Activated effector memory CD4-positive, alpha-beta T cell treated with anti-CD3 and anti-CD28 coated beads, Interleukin-2, amount 50 U/mL, for 16 hours (primary cell): ENCODE results near the gene FOXK2.
"Not testable (repeated sequence)": the region's sequence is repeated elsewhere in the genome, so short reads cannot be mapped to it uniquely, and the experiment has no call there.

Experiments
- DNase-seq: peaks from one replicate; pipeline ENCODE4 v3.0.0-alpha.2; 2020

Gene FOXK2

DNA sequence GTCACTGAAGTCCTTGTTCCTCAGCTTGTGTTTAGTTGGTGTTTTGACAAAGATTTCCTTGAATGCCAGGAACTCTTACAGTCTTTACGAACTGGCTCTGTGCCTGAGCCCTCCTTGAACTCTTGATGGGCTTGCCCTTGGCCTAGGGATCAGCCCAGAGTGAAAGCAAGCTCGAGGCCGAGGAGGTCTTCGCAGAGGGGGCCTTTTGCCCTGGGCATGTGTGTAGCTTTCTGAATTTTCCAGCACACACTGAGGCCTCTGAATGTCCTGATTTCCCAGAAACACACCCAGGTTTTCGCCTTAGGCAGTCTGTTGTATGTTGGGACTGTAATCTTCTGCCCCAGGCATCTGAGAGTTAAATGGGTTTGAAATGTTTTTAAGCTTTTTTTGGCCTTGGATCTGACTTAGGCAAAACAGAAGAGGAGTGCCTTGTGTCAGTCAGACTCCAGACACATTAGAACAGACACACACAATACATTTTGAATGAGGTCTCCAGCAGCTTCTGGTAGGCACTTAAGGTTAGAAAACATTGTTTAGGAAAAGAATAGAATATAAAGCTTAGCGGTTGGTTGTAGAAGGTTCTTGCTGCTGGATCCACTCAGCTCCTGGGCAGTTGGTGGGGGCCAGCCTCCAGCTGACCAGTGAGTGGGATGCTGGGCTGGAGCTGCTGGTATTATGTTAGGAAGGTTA is 17.1 kb downstream of the FOXK2 start:
- DNase-seq: no peak

DNA sequence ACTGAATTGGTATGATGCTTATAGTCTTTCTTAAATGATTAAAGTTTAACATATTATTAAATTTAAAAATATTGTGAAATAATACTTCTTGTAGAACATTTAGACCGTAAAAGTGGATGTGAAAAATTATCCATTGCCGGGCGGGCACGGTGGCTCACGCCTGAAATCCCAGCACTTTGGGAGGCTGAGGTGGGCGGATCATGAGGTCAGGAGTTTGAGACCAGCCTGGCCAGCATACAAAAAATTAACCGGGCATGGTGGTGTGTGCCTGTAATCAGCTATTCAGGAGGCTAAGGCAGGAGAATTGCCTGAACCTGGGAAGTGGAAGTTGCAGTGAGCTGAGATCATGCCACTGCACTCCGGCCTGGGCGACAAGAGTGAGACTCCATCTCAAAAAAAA is 17.7 kb downstream of the FOXK2 start:
- not testable (repeated sequence) for DNase-seq

DNA sequence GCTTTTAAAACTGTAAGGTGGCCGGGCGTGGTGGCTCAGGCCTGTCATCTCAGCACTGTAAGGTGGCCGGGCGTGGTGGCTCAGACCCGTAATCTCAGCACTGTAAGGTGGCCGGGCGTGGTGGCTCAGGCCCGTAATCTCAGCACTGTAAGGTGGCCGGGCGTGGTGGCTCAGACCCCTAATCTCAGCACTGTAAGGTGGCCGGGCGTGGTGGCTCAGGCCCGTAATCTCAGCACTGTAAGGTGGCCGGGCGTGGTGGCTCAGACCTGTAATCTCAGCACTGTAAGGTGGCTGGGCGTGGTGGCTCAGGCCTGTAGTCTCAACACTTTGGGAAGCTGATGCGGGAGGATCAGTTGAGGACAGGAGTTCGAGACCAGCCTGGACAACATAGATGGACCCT is 19.5 kb downstream of the FOXK2 start:
- not testable (repeated sequence) for DNase-seq

DNA sequence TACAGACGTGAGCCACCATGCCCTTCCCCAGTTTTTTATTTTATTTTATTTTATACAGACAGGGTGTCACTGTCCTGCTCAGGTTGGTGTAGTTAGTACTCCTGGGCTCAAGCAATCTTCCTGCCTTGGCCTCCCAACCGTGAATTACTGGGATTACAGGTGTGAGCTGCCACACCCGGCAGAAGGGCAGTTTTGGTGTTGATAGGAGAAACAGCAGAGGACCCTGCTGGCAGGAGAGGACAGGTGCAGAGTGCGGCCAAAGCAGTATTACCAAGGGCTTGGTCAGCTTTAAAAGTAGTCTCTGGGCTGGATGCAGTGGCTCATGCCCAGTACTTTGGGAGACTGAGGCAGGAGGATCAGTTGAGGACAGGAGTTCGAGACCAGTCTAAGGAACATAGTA is 22.9 kb downstream of the FOXK2 start:
- no peak for DNase-seq

DNA sequence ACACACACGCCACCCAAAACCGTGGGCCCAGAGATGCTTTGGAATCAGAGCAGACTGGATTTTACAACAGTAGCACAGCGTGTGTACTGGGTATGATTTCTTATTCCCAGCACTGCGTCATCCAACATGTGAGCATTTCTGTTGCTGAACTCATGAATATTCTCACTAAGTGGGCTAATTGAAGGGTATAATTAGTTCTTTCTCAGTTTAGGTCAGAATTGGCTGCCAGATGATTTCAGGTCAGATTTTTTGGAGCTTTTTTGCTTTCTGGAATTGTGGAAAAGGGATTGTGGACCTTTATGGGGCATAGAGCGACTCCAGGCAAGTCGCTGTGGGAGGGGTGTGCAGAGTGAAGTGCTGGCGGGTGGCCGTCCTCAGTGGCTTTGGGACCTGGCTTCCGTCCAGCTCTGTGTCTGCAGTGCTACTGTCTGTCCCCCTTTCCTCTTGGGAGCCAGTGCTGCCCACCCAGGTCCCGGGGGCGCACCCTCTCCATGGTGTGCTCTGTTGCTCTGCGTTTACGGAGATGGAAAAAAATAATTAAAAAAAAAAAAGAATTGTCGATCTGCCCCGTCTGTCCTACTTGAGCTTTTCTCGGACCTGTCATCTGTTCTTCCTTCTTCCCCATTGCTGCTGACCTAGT is 25.0 kb downstream of the FOXK2 start:
- no peak for DNase-seq

DNA sequence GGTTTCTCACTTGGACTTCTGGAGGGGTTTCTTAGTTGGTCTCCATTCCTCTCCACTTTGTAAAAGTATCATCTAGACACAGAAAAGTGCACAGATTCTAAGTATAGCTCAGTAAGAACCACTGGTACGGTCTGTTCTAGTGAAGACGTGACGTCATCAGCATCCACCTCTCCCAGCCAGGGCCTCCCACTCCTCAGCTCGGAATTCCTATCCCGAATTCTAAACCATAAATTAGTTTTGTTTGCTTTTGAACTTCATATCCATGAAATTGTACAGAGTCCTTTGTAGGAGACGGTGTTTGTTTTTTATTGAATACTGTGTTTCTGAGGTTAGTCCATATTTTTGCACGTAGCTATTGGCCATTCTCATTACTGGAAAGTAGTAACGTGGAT is 25.5 kb downstream of the FOXK2 start:
- DNase-seq: no peak

DNA sequence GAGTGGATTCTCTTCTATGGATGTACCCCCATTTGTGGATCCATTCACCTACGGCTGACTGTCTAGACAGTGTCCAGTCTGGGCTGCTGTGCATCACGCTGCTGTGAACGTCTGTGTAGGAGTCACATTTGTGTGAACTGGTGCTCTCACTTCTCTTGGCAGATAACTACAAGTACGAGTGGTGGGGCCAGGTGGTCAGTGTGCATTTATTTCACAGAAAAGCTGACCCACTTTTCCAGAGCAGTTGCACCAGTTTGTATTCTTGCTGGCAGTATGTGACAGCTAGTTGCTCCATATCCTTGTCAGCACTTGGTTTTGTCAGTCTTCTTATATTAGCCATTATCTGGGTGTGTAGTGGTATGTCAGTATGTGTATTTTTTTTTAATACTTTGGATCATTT is 28.4 kb downstream of the FOXK2 start:
- no peak for DNase-seq

DNA sequence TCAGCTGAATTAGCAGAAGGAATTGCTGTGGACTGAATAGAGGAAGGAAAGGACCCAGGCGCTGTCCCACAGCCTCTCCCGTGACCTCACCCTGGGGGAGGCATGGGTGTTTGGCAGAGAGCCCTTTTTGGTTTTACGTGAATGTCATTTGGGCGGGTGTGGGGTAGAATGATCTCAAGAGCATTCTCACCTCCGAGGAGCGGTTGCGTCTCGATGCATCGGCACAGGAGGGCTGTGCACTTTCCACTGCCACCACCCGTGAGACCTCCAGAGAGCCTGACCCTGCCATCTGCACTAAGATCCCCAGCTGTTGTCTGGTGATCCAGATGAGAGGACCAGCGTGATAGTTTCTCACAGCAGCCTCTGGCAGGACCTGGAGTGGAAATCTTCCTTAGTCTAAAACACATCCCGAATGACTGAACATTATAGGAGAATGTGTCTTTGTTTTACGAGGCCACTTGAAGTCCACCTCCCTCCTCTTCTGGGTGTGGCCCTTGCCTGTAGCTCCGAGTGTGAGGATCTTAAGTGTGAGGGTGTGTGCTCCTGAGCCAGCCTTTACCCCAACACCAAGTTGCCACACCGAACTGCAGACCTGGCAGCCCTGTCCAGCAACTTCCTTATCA is 29.3 kb downstream of the FOXK2 start:
- no peak for DNase-seq

DNA sequence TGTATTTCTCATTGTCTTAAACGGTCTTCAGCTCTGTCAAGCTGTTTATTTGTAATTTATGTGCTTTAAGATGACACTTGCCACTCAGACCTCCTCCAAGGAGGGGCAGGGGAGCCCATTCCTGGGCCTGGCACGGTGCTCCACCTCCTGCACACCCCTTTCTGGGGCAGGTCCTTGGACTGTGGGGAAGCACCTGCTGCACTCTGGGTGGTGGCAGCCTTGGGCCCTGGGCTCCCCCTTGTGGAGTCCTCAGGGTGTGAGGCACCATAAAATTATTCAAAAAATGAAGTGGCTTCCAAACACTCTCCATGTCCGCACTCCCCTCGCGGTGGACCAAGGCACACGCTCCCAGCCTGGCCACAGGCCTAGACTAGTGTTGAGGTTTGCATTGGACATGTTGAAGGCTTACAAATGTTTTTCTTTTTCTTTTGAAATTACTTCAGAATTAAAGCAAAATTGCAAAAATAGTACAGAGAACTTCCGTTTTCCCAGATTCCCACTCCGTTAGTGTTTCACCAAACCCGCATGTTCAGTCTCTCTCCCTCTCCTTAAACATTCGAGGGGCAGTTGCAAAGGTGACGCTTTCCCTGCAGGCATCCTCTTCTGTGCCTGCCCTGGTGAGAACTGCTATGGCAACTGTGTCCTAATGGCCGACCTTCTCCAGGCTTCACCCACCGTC is 32.4 kb downstream of the FOXK2 start:
- DNase-seq: peak; percentile 90

DNA sequence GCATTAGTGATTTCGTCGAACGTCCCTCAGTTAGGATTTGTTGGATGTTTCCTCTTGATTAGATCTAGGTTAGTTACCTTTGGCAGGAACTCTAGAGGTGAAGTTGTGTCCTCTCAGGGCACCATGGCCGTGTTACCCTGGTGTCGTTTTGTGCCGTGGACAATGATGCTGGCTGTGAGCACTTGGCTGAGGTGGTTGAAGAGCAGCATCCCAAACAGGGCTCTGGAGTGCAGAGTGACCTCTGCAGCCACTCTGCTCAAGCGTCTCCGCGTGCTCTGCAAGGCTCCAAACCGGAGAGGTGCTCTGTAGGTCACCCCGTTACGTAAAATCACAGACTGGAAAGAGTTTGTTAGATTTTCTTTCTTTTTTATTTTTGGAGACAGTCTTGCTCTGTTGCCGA is 33.0 kb downstream of the FOXK2 start:
- DNase-seq: no peak

DNA sequence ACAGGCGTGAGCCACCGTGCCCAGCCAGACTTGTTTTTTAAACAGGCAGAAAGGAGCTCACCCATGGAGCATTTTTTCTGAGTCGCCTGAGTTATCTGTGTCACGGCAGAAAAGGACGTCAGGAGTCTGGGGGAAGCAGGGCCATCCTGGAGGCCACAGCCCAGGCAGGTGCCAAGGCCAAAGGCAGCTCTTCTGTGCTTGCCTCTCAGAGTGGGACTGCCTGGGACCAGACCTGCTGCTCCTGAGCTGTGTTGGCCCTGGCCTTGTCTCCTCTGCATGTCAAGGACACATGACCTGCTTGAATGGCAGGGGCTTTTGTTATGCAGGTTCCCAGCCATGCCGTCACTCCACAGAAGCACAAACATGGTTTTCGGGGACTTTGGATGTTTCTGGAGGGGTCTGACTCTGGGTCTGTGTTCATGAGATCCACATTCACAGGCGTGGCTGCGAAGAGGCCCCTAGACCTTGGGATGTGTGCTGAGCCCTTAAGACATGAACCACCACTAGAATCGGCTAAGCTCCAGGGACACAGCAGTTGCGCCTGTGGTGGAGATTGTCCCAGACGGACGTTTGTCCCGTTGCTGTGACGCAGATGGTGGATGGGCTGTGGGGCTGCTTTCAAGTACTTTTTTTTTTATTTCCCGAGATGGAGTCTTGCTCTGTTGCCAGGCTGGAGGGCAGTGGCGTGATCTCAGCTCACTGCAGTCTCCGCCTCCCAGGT is 33.8 kb downstream of the FOXK2 start:
- DNase-seq: no peak

DNA sequence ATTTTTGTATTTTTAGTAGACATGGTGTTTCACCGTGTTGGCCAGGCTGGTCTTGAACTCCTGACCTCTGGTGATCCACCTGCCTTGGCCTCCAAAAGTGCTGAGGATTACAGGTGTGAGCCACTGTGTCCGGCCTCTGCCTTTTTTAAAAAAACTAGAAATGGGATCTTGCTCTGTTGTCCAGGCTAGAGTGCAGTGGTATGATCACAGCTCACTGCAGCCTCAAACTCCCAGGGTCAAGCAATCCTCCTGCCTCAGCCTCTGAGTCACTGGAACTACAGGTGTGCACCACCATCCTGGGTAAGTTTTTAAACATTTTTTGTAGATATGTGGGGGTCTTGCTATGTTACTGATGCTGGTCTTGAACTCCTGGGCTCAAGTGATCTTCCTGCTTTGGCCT is 38.0 kb downstream of the FOXK2 start:
- not testable (repeated sequence) for DNase-seq

DNA sequence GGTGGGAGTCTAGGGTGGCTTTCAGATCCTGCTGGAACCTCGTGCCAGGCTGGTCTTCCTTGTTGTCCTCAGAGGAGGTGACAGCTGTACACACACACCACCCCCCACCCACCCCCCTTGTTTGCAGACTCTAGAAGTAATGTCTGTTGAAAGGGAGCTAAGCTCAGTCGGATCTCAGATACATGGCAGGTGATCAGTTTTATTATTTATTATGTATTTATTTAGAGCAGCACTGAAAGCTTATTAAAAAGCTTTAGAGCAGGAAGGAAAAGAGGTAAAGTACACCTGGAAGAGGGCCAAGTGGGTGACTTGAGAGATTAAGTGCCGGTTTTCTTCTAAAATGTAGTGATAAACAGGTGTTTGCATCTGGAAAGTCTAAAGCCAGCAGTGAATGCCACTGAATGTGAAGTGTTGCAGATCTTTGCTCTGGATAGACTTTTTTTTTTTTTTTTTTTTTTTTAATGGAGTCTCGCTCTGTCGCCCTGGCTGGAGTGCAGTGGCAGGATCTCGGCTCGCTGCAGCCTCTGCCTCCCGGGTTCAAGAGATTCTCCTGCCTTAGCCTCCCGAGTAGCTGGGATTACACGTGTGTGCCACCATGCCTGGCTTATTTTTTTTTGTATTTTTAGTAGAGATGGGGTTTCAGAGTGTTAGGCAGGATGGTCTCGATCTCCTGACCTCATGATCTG is 40.2 kb downstream of the FOXK2 start:
- DNase-seq: no peak

DNA sequence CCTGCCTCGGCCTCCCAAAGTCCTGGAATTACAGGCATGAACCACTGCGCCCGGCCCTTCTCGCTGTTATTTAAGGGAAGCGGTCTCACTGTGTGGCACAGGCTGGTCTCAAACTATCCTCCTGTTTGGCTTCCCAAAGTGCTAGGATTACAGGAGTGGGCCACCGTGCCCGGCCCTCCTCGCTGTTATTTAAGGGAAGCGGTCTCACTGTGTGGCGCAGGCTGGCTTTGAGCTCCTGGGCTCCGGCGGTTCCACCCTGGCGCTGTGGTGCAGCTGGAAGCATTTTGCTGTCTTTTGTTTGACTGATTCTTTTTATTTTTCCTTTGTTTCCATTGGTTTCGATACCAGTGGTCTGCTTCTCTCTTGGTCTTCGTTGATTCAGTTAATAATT is 40.7 kb downstream of the FOXK2 start:
- no peak for DNase-seq

DNA sequence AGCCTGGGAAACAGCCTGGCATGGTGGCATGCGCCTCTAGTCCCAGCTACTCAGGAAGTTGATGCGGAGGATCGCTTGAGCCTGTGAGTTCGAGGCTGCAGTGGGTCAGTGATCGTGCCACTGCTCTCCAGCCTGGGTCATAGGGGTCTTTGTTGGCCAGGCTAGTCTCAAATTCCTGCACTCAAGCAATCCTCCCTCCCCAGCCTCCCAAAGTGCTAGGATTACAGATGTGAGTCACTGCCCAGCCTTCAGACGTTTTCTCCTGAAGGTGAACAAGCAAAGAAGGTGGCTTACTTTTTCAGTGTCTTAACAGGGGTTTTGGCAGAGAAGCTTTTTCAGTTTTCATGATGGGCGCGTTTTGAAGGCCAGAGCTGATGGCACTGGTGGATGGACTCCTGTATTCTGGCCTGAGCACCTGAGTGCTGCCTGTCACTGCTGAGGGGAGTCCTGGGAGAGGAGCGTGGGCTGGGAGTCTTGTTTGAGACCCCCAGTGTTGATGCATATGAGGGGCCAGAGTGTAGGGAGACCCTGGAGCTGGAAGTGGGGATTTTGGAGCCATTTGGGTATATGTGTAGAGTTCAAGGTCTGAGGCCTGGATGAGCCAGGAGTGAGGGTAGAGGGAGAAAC is 41.4 kb downstream of the FOXK2 start:
- DNase-seq: no peak

DNA sequence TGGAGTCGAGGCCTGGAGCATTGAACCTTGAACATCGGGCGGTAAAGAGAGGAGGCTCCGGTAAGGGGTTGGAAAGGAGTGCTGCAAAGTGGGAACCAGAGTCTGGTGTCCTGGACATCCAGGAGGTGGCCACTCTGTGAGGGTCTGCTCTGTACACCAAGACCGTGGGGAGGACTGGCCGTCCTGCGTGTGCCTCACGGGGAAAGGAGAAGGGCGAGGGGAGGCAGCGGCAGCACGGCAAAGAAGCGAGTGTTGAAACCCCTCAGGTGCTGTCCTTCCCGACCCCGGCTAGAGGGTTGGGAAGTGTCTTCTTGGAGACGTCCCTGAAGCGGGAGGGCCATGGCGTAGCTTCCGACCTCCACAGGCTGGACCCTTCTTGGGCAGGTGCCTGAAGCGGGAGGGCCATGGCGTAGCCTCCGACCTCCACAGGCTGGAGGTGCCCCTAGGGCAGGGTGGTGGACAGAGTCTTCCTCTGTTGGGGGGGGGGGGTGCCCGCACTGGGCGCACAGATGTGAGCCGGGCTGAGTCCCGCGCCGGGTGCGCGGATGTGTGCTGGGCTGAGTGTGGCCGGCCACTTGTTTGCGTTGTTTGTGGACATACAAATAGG is 42.0 kb downstream of the FOXK2 start:
- no peak for DNase-seq

DNA sequence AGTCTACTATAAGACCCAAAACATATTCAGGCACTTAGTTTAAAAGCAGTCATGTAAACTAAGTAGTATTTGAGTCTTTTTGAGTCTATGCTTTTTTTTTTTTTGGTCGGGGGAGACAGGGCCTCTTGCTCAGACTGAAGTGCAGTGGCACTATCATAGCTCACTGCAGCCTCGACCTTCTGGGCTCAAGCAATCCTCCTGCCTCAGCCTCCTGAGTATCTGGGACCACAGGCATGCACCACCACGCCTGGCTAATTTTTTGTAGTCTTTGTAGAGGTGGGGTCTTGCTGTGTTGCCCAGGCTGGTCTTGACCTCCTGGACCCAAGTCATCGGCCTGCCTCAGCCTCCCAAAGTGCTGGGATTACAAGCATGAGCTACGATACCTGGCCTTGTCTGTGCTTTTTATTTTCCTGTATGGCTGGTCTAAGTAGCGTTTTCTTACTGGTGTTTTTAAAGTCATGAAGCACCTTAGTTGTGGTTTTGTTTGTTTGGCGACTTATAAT is 43.2 kb downstream of the FOXK2 start:
- not testable (repeated sequence) for DNase-seq

DNA sequence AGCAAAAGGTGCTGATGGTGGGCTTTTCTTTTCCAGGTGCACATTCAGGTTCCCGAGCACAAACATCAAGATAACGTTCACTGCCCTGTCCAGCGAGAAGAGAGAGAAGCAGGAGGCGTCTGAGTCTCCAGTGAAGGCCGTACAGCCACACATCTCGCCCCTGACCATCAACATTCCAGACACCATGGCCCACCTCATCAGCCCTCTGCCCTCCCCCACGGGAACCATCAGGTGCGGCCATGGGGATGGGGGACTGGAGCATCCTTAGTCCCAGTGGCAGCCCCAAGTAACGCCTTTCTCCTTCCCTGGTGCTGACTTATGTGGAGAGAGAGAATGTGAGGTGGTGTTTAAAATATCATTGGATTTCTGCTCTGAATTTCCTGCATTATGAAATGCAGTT is 43.8 kb downstream of the FOXK2 start:
- DNase-seq: no peak

DNA sequence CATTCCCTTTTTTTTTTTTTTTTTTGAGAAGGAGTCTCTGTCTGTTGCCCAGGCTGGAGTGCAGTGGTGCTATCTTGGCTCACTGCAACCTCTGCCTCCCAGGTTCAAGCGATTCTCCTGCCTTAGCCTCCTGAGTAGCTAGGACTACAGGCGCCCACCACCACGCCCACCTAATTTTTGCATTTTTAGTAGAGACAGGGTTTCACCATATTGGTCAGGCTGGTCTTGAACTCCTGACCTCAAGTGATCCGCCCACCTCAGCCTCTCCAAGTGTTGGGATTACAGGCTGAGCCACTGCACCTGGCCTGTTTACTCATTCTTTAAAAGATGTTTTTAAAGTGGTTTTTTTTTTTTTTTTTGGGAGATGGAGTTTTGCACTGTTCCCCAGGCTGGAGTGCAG is 44.2 kb downstream of the FOXK2 start:
- not testable (repeated sequence) for DNase-seq

DNA sequence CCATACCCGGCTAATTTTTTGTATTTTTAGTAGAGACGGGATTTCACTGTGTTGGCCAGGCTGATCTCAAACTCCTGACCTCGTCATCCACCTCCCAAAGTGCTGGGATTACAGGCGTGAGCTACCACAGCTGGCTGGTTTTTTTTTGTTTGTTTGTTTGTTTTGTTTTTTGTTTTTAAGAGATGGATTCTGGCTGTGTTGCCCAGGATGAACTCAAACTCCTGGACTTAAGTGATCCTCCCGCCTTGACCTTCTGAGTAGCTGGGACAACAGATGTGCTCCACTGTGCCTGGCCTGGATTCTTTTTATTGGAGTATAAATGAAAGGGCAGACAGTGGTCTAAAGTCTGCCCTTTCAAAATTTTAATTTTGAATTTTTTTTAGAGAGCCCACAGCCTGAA is 44.7 kb downstream of the FOXK2 start:
- no peak for DNase-seq

DNA sequence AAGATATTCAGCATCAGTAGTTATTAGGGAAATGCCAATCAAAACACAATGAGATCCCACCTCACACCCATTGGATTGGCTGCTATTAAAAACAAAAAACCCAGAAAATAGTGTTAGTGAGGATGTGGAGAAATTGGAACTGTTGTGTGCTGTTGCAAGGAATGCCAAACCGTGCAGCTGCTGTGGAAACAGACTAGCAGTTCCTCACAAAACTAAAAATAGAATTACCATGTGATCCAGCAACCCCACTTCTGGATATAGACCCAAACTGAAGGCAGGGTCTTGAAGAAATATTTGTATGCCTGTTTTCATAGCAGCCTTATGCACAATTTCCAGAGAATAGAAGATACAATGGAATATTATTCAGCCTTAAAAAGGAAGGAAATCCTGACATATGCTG is 46.0 kb downstream of the FOXK2 start:
- no peak for DNase-seq
